Natural killer cell (primary cell): ENCODE data around the gene IBA57. TPM values are rescaled to one million over a fixed set of nuclear protein-coding genes. Genes with fewer than 3 reads are reported as not detected.

Experiments used
- ATAC-seq, 3 donors: fragments of 150-1000 bp in 2 of 3; fragments of 200-7000 bp in 1 of 3; cut with Tn5 transposase; 1 replicate in 1 of 3; 2 replicates in 2 of 3; pipeline ENCODE4 v1.10.0; 2021; ENCODE audit warnings: mild to moderate bottlenecking in 2 of 3, moderate library complexity in 2 of 3
- DNase-seq, 2 donors: peaks; one replicate each; pipeline versions ENCODE4 v3.0.0 to v3.0.0-alpha.2; 2013 to 2021; ENCODE audit warnings: mixed read lengths in 1 of 2
- H3K27ac ChIP-seq: one replicate; pipeline ENCODE4 v1.5.1; 2013; ENCODE audit warnings: mild to moderate bottlenecking, low read length
- H3K27me3 ChIP-seq: one replicate; pipeline ENCODE4 v1.6.1; 2013; ENCODE audit warnings: low read length; ENCODE audit not compliant: control insufficient read depth, insufficient read depth
- H3K36me3 ChIP-seq: one replicate; pipeline ENCODE4 v1.6.1; 2013; ENCODE audit warnings: low read length; ENCODE audit not compliant: control insufficient read depth, insufficient read depth
- H3K4me1 ChIP-seq: one replicate; pipeline ENCODE4 v1.6.1; 2013; ENCODE audit warnings: low read length; ENCODE audit not compliant: control insufficient read depth, insufficient read depth
- H3K4me3 ChIP-seq: one replicate; pipeline ENCODE4 v1.5.1; 2013; ENCODE audit warnings: low read length
- H3K9me3 ChIP-seq: one replicate; pipeline ENCODE4 v1.6.1; 2013; ENCODE audit warnings: low read length; ENCODE audit not compliant: control insufficient read depth, insufficient read depth
- H3K27ac Mint-ChIP-seq, 2 donors: one replicate each; pipeline ENCODE4 v1.8.0; 2022; ENCODE audit warnings: mild to moderate bottlenecking in 2 of 2, mixed read lengths in 2 of 2, moderate library complexity in 1 of 2
- H3K27me3 Mint-ChIP-seq, 2 donors: one replicate each; pipeline ENCODE4 v1.8.0; 2022; ENCODE audit warnings: low read depth in 2 of 2, mixed read lengths in 2 of 2
- H3K36me3 Mint-ChIP-seq: one replicate; pipeline ENCODE4 v1.8.0; 2022; ENCODE audit warnings: mixed read lengths
- H3K4me1 Mint-ChIP-seq, 2 donors: one replicate each; pipeline ENCODE4 v1.8.0; 2022; ENCODE audit warnings: mixed read lengths in 2 of 2
- H3K4me3 Mint-ChIP-seq: one replicate; pipeline ENCODE4 v1.8.0; 2022; ENCODE audit warnings: mild to moderate bottlenecking, moderate library complexity, mixed read lengths
- H3K9me3 Mint-ChIP-seq, 2 donors: one replicate each; pipeline ENCODE4 v1.8.0; 2022; ENCODE audit warnings: mixed read lengths in 2 of 2
- CTCF ChIP-seq: fragments of 200-600 bp; IDR thresholded peaks from one replicate; pipeline ENCODE4 v1.8.0; 2022; ENCODE audit warnings: antibody characterized with exemption
- WGBS: methylation state at CpG from one replicate; pipeline ENCODE4 v1.1.7; 2013; ENCODE audit warnings: missing lambda C conversion rate; ENCODE audit not compliant: insufficient coverage; 5-methylcytosine and 5-hydroxymethylcytosine counted together
- intact Hi-C: fragments of 100-400 bp; cut with micrococcal nuclease; formaldehyde crosslinking; loops from one replicate; pipeline ENCODE4 v1.14.2; 2022
- total RNA-seq, 4 donors: library from RNA; stranded (reverse); fragments of 120-200 nt in 1 of 4; gene quantifications; one replicate each; pipeline versions ENCODE4 v1.2.3 to v1.2.4, GENCODE V29; 2013 to 2022

IBA57 gene
- total RNA-seq, 3 donors from 2014 or later (not counting 1 experiment from before 2014, with no cell fraction given): 13.3 to 14.1 (median 13.8) TPM

- intact Hi-C loops: no loop called here
- Histone ChIP-seq H3K4me1 (peaks cover under 1% of the 10 kb centered on the region), H3K36me3 (no peaks in the 10 kb centered on the region), H3K4me3 (no peak overlapping the region), H3K27me3 (no peaks in the 10 kb centered on the region), H3K27ac (no peak overlapping the region), H3K9me3 (no peaks in the 10 kb centered on the region)
- DNase-seq (no peak), ATAC-seq (no peak)
- no peaks in the 10 kb centered on the region for H3K9me3 Mint-ChIP-seq
- H3K27ac Mint-ChIP-seq: no peak overlapping the region
- WGBS: 81% methylated on average over 8 of the region's 8 CpGs
- no peaks in the 10 kb centered on the region for H3K4me1 Mint-ChIP-seq
- no peak for TF ChIP-seq CTCF
- H3K4me3 Mint-ChIP-seq: no peak overlapping the region
- H3K36me3 Mint-ChIP-seq: no peaks in the 10 kb centered on the region
- H3K27me3 Mint-ChIP-seq: no peaks in the 10 kb centered on the region
Measured at GRCh38 chr1:228207381-228207810, 41.8 kb downstream of the IBA57 start.

DNA sequence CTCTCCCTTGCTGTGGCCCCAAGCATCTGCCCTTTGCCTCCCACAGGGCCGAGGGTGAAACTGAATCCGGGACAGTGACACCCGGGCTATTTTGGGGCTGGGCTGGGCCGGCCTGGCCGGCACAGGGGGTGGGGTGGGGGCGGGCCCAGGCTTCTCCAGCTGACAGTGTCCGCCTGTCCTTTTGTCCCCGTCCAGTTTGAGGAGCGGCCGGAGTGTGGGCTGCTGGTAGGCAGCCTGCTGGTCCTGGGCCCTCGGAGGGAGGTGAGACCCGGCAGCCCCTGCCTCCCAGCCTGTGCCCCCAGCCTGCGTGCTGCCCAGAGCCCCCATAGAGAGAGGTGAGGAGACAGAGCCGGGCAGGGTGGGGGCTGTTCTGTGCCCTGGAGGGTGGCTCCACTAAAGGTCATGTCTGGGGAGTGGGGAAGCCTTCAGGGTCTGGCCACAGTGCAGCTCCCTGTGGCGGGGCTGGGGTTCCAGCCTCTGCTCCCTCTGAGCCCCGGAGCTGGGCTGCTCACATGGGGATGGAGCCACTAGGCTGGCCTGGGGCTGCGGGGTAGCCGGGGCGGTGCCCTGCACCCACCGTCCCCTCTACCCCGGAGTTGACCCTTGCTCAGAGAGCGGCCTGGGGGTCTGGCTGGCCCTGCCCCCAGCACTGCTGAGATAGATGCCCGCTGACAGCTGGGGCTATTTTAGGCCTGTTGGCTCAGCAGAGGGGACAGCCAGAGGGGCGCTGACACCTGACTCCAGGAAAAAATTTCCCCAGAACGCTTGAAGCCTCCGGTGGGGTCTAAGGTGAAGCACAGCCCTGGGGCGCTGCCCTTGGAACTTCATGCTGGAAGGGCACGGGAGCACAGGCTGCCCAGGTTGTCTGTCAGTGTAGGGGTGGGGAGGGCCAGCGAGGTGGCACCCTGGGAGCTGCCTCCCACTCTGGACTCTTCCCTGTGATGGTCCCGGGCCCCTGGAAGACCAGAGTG lies 42.5 kb downstream of the IBA57 start, which contains the start of gene OBSCN:
TSS of gene OBSCN (plus strand) at position 194 of the 971 bp plus-strand sequence. CDS start 3,740 bp downstream, outside the sequence.
- WGBS: 62% methylated on average over 29 of the region's 30 CpGs
- peaks cover 8% of the 10 kb centered on the region for H3K4me1 ChIP-seq
- Mint-ChIP-seq H3K27me3 (no peaks in the 10 kb centered on the region), H3K27ac (no peak within 1 kb of the TSS), H3K36me3 (no peaks in the 10 kb centered on the region), H3K9me3 (no peaks in the 10 kb centered on the region), H3K4me3 (no peak within 1 kb of the TSS), H3K4me1 (peaks cover 0 to 3% of the 10 kb centered on the region in 2 donors)
- DNase-seq (no peak), ATAC-seq (no peak)
- no peaks in the 10 kb centered on the region for H3K9me3 ChIP-seq
- intact Hi-C loops: no loop called here
- H3K27ac ChIP-seq: no peak within 1 kb of the TSS
- no peak within 1 kb of the TSS for H3K4me3 ChIP-seq
- no peaks in the 10 kb centered on the region for H3K36me3 ChIP-seq
- no peak for TF ChIP-seq CTCF
- H3K27me3 ChIP-seq: no peaks in the 10 kb centered on the region

DNA sequence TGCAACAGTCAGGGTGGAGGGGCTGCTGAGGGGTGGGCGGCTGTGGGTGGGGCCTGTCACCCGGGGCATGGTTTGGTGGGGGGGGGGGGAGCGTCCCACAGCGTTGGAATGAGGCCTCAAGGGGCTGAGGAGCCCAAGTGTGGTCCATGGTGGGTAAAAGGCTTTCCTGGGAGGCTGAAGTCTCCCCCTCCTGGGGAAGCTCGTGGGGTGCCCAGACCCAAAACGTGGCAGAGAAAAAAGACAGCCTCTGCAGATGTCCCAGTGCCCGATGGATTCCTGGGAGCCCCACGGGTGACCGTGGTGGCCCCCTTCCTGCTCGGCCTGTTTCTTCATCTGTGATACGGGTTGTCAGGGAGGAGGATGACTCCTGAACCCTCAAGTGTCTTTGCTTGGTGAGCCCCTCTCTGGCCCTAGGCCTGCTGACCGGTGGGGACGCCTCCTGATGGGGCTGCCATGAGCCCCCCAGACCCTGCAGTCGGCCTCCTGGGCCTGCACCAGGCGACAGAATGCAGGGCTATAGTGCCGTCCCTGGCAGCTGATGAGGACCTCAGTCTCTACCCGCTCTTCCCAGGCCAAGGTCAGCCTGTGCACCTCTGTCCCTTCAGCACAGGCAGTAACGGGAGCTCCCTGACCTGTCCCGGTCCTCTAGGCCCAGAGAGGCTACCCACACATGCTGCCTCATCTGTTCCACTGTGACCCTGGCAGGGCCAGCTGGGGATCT lies 43.4 kb downstream of the IBA57 start:
- 73% methylated on average over 18 of the region's 19 CpGs for WGBS
- no peak overlapping the region for H3K4me3 Mint-ChIP-seq

More for the DNA sequence above, 43.4 kb downstream of the IBA57 start:
- Histone ChIP-seq H3K36me3 (no peaks in the 10 kb centered on the region), H3K4me3 (no peak overlapping the region), H3K9me3 (no peaks in the 10 kb centered on the region), H3K27me3 (no peaks in the 10 kb centered on the region), H3K27ac (no peak overlapping the region), H3K4me1 (peaks cover 14% of the 10 kb centered on the region)
- Mint-ChIP-seq H3K27ac (no peak overlapping the region), H3K4me1 (peaks cover 0 to 7% of the 10 kb centered on the region in 2 donors), H3K36me3 (no peaks in the 10 kb centered on the region), H3K27me3 (no peaks in the 10 kb centered on the region), H3K9me3 (no peaks in the 10 kb centered on the region)
- no peak for DNase-seq
- no peak for TF ChIP-seq CTCF
- ATAC-seq: no peak
- intact Hi-C loops: no loop called here
